Measurements from ENCODE around the gene NBAS. TPM values are rescaled to one million over a fixed set of nuclear protein-coding genes. Genes with fewer than 3 reads are reported as not detected.
A peak's percentile ranks its signal among the peaks of the same experiment; 100 is the strongest.

Gene NBAS
- total and polyA plus RNA-seq, 9 of the 15 experiments (the other 6 are each of a cell fraction or from before 2014, with no cell fraction given) = 15.3 to 94.4 (median 69.9) TPM

- no peak for TF ChIP-seq SMARCB1 (IDR thresholded peaks at IDR 0.05; ENCODE audit: insufficient read length, low read depth)
- TF ChIP-seq CBFB (CRISPR knock-in tag; IDR thresholded peaks at IDR 0.05) = no peak
- TF ChIP-seq CSDE1 (IDR thresholded peaks at IDR 0.05) = no peak
- no peak; the same call in 1 of the 2 replicates for TF ChIP-seq GMEB1 (CRISPR knock-in tag; IDR thresholded peaks at IDR 0.05)
- no peak for TF ChIP-seq NR2C1 (IDR thresholded peaks at IDR 0.05)
- TF ChIP-seq NR2C1 (tag; IDR thresholded peaks at IDR 0.05) = peak; percentile 26; the same call in 1 of the 2 replicates
- peak; percentile 81; the same call in 1 of the 2 replicates for TF ChIP-seq ZNF79 (CRISPR knock-in tag; IDR thresholded peaks at IDR 0.05; ENCODE audit: low read depth)
- no peak for TF ChIP-seq DEAF1 (CRISPR knock-in tag; IDR thresholded peaks at IDR 0.05)
- TF ChIP-seq TFE3 (CRISPR knock-in tag; IDR thresholded peaks at IDR 0.05) = no peak
- peak; percentile 51 for TF ChIP-seq ZNF134 (CRISPR knock-in tag; conservative IDR thresholded peaks at IDR 0.05)
- TF ChIP-seq HDAC6 (IDR thresholded peaks at IDR 0.05; ENCODE audit: low read depth, low read length) = no peak
- TF ChIP-seq ZC3H11A (IDR thresholded peaks at IDR 0.05; ENCODE audit: low read depth, low read length) = no peak
- TF ChIP-seq ETS1 (conservative IDR thresholded peaks at IDR 0.05; ENCODE audit: control insufficient read depth, low read depth, low read length) = no peak
- TF ChIP-seq HINFP (tag; conservative IDR thresholded peaks at IDR 0.05; ENCODE audit: low read depth) = 0 out of 2 replicates have a peak, but pooled peaks have one; percentile 48
- TF ChIP-seq HOXB6 (CRISPR knock-in tag; IDR thresholded peaks at IDR 0.05; ENCODE audit: borderline replicate concordance) = no peak
- TF ChIP-seq TCF15 (CRISPR knock-in tag; IDR thresholded peaks at IDR 0.05) = no peak
- peak; percentile 61; the same call in 1 of the 2 replicates for TF ChIP-seq ATF4 (CRISPR knock-in tag; IDR thresholded peaks at IDR 0.05)
- TF ChIP-seq MAFF (IDR thresholded peaks at IDR 0.05; ENCODE audit: low read length) = no peak
- TF ChIP-seq PTTG1 (tag; IDR thresholded peaks at IDR 0.05; ENCODE audit: low read depth) = peak; percentile 54; the same call in 1 of the 2 replicates
- TF ChIP-seq BRF1 (IDR thresholded peaks at IDR 0.05; ENCODE audit: borderline replicate concordance, extremely low read depth, insufficient read length) = no peak
These were observed 309.4 kb downstream of the NBAS start (continued) for GRCh38 chr2:15251753-15252152.

Measured in K562 (cell line).